CMK (cell line): ENCODE data around the gene TFEB.

Source experiments
- DNase-seq: peaks from one replicate; pipeline ENCODE4 v3.0.0-alpha.2; 2010; ENCODE audit warnings: low read depth

TFEB gene

GRCh38 chr6:41638002-41638934 lies 97.1 kb downstream of the TFEB start, which contains the start of gene MDFI:
Gene MDFI (plus strand): TSS chr6:41638468. CDS start chr6:41638750, 282 bp downstream.
- DNase-seq = peak; percentile 74

DNA sequence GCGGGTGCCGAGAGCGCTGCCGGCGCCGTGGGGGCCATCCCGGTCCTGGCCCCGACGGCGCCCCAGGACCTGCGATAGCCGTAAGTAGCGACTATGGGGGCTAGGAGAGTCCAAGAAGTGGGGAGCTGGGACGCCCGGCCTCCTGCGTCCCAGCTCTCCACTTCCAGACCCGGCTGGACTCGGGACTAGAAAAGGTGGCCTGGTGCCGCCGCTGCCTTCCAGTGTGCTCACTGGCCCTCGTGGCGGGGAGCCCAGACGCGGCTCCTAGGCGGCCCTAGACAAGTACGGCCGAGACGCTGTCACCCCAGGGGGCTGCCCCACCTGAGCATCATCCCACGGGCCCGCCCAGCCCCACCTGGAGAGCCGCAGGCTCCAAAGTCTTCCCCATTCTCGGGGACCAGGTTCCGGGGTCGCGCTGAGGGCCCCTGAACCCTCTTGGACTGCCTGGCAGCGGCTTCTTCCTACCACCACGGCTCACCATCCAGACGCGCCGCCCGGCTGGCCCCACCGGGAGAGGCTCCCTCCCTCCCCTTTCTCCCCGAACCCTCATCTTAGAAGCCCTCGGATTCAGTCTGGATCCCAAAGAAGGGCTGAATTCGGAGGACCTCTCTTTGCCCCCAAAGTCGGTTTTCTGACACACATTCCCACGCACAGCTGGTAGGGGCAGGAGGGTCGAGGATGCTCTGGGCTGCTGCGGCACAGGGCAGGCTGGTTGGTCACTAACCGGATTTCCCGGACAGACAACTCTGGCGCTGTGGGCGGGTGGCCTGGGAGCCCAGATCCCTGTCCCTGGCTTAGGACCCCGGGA lies 98.0 kb downstream of the TFEB start:
- DNase-seq = no peak

GRCh38 chr6:41636833-41637193 lies 98.6 kb downstream of the TFEB start:
- DNase-seq = no peak

DNA sequence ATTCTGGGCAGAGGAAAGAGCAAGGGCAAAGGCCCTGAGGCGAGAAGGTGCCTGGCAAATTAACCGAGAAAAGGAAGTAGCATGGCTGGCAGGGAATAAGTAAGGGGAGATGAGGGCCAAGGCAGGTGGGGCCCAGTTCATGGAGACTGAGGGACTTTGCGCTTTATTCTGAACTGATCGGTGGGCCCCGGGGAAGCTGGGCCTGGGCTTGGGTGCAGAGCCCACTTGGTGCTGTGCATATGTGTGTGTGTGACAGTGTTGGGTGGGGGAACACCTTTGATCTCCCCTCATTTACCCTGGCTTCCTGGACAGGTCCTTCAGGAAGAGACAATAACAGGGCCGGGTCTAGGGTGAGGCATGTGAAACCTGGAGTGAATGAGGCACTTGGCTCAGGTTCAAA lies 100.0 kb downstream of the TFEB start:
- DNase-seq = no peak

- DNase-seq = peak; percentile 68
Measured at GRCh38 chr6:41634657-41635056, 100.8 kb downstream of the TFEB start.
